HG02852 (cell line): ENCODE measurements around the gene PKP2.

Experiments
- ATAC-seq: cut with Tn5 transposase; IDR thresholded peaks from one replicate; pipeline ENCODE4 v1.9.1; 2021; ENCODE audit warnings: mild to moderate bottlenecking, moderate library complexity; ENCODE audit not compliant: unreplicated experiment

PKP2 gene

GRCh38 chr12:32819424-32819823 is 77.2 kb downstream of the PKP2 start:
- ATAC-seq, result no peak

GRCh38 chr12:32811686-32812392 is 84.7 kb downstream of the PKP2 start:
- ATAC-seq, result no peak

GRCh38 chr12:32809846-32810245 is 86.7 kb downstream of the PKP2 start:
- ATAC-seq, result no peak

- ATAC-seq, result no peak
Observed at GRCh38 chr12:32809196-32809595, 87.4 kb downstream of the PKP2 start.

- ATAC-seq, result no peak
Observed at GRCh38 chr12:32804301-32804700, 92.3 kb downstream of the PKP2 start.

- no peak for ATAC-seq
Observed at GRCh38 chr12:32801269-32801980, 95.2 kb downstream of the PKP2 start.

- no peak for ATAC-seq
Observed at GRCh38 chr12:32794281-32794680, 102.3 kb downstream of the PKP2 start.

- ATAC-seq, result no peak
Observed at GRCh38 chr12:32789916-32790315, 106.7 kb downstream of the PKP2 start.

GRCh38 chr12:32789446-32789845 is 107.1 kb downstream of the PKP2 start:
- no peak for ATAC-seq

GRCh38 chr12:32788405-32788804 is 108.2 kb downstream of the PKP2 start:
- peak; percentile 59 for ATAC-seq

GRCh38 chr12:32785557-32785956 is 111.0 kb downstream of the PKP2 start:
- ATAC-seq, result no peak

- no peak for ATAC-seq
Observed at GRCh38 chr12:32783029-32783428, 113.5 kb downstream of the PKP2 start.

- ATAC-seq, result no peak
Observed at GRCh38 chr12:32780071-32780470, 116.5 kb downstream of the PKP2 start.

- ATAC-seq, result no peak
Observed at GRCh38 chr12:32777691-32778175, 118.8 kb downstream of the PKP2 start.

GRCh38 chr12:32777159-32777558 is 119.4 kb downstream of the PKP2 start:
- ATAC-seq, result peak; percentile 79

GRCh38 chr12:32776258-32776657 is 120.3 kb downstream of the PKP2 start:
- no peak for ATAC-seq

- no peak for ATAC-seq
Observed at GRCh38 chr12:32773691-32774090, 122.9 kb downstream of the PKP2 start.

GRCh38 chr12:32770141-32770540 is 126.4 kb downstream of the PKP2 start:
- no peak for ATAC-seq

- no peak for ATAC-seq
Observed at GRCh38 chr12:32768518-32768917, 128.1 kb downstream of the PKP2 start.

- no peak for ATAC-seq
Observed at GRCh38 chr12:32765906-32766305, 130.7 kb downstream of the PKP2 start.

GRCh38 chr12:32761716-32762115 is 134.9 kb downstream of the PKP2 start:
- ATAC-seq, result no peak

- no peak for ATAC-seq
Observed at GRCh38 chr12:32757157-32757556, 139.4 kb downstream of the PKP2 start.
